Spinal cord (tissue), 10 donors: ENCODE measurements around the gene TDRD15. TPM values are rescaled to one million over a fixed set of nuclear protein-coding genes. Genes with fewer than 3 reads are reported as not detected.
A peak's percentile ranks its signal among the peaks of the same experiment; 100 is the strongest.

Source experiments
- DNase-seq, 6 donors: peaks; one replicate each; pipeline versions ENCODE4 v3.0.0 to v3.0.0-alpha.2; 2013 to 2015; ENCODE audit warnings: low spot score in 6 of 6, low read depth in 4 of 6
- H3K27ac ChIP-seq: one replicate; pipeline ENCODE4 v1.5.1; 2013; ENCODE audit warnings: low read depth, low read length, control low read depth
- H3K27me3 ChIP-seq: one replicate; pipeline ENCODE4 v1.6.1; 2013; ENCODE audit warnings: low read length; ENCODE audit not compliant: control insufficient read depth, insufficient read depth
- H3K36me3 ChIP-seq: one replicate; pipeline ENCODE4 v1.6.1; 2013; ENCODE audit warnings: low read length; ENCODE audit not compliant: control insufficient read depth, insufficient read depth
- H3K4me1 ChIP-seq: one replicate; pipeline ENCODE4 v1.6.1; 2013; ENCODE audit warnings: low read length; ENCODE audit not compliant: control insufficient read depth, insufficient read depth
- H3K4me3 ChIP-seq: one replicate; pipeline ENCODE4 v1.5.1; 2013; ENCODE audit warnings: low read depth, low read length, control low read depth
- H3K9me3 ChIP-seq: one replicate; pipeline ENCODE4 v1.6.1; 2013; ENCODE audit warnings: low read length; ENCODE audit not compliant: control insufficient read depth, insufficient read depth
- WGBS: methylation state at CpG from one replicate; pipeline ENCODE4 v1.1.5; 2013; ENCODE audit warnings: missing lambda C conversion rate; ENCODE audit not compliant: insufficient coverage; 5-methylcytosine and 5-hydroxymethylcytosine counted together
- polyA plus RNA-seq, 2 donors: library from polyadenylated mRNA; unstranded; fragments of 120-200 nt; gene quantifications; one replicate each; pipeline ENCODE4 v1.2.1, GENCODE V29; 2013; ENCODE audit not compliant: insufficient read length in 2 of 2
- total RNA-seq, 2 donors: library from RNA; depleted of rRNA in 1 of 2; stranded (reverse); fragments of 120-200 nt in 1 of 2; fragments of >200 nt in 1 of 2; gene quantifications; one replicate each; pipeline versions ENCODE4 v1.2.3 to v1.2.4, GENCODE V29; 2013 to 2014
- donor health status: healthy.

TDRD15 gene
- total and polyA plus RNA-seq, 4 donors: 0.08 to 1.4 (median 0.34) TPM

DNA sequence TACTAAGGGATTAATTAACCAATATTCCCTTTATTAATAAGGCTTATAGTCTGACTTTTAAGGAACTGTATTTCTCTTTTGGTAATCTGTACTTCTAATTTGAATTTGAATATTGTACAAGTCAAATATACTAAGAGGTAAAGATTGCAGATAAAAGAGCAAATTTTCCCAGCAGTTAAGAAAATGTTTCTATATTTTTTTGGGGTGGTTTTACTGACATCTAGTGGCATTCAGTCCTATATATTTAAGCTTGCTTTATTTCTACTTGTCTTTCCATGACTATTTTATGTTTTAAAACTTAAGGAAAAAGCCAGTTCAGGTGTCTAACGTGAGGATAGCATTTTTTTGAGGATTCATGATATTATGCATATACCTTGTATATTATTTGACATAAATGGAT, 41.6 kb downstream of the TDRD15 start:
- H3K4me1 ChIP-seq: no peaks in the 10 kb centered on the region
- H3K4me3 ChIP-seq: no peak overlapping the region
- DNase-seq: peak in 3 of 6 donors; percentile 4 to 70 (median 20)
- WGBS: no CpG with 5 or more reads among the region's 1 CpG
- no peak overlapping the region for H3K27ac ChIP-seq
- no peaks in the 10 kb centered on the region for H3K9me3 ChIP-seq
- H3K36me3 ChIP-seq: no peaks in the 10 kb centered on the region
- no peaks in the 10 kb centered on the region for H3K27me3 ChIP-seq

DNA sequence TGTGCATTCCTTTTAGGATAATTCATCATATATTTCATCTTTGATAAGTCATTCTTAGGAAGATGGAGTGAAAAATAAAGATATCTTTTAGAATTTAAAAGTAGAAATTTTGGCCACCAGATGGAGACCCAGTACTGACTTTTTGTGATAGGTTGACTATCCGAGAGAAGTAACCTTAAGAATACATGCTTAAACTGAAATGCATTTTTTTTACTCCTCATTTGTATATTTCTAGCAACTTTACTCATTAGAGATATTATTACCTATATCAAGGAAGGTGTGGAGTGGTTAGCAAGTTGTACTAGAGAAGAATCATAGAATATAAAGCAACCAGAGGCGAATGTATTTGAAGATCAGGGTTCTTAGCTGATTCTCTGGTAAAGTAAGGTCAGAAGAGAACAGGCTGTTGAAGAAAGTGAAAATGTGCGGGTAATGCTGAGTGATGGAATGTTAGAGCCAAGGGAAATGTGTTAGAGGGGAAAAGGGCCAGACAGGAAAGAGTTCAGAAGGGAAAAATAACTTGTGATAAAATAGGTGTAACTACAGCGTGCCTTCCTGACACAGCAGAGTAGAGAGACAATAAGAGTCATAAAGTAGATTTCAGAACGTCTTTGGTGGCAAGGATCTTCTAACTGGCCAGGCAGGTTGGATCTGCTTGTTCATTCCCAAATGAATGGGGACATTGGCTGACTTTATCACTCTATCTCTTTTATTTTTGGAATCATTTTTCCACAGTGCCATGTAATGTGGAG, 52.3 kb downstream of the TDRD15 start:
- peak; percentile 24 to 91 (median 30) for DNase-seq
- Histone ChIP-seq H3K9me3 (no peaks in the 10 kb centered on the region), H3K27me3 (no peaks in the 10 kb centered on the region), H3K4me1 (no peaks in the 10 kb centered on the region), H3K36me3 (no peaks in the 10 kb centered on the region), H3K4me3 (no peak overlapping the region), H3K27ac (no peak overlapping the region)
- WGBS: 70% methylated on average over 3 of the region's 5 CpGs

DNA sequence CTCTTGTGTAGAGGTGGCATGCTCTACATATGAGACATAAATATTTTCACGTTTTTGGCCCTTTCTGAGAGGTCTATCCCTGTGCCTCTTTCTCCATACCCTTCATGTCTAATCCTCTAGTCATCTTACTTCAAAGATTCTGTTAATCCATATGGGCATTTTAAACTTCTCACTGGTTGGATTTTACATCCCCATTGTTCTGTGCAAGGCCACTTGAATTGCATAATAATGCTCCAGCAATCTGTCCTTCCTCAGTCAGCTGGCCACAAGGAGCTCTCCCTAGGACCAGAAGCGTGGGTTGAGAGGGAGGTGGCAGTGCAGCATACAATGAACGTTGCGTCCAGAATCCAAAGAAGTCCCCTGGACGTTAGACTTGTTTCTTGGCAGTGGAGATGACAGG, 58.2 kb downstream of the TDRD15 start:
- Histone ChIP-seq H3K27ac (no peak overlapping the region), H3K36me3 (no peaks in the 10 kb centered on the region), H3K4me3 (no peak overlapping the region), H3K4me1 (no peaks in the 10 kb centered on the region), H3K27me3 (no peaks in the 10 kb centered on the region), H3K9me3 (no peaks in the 10 kb centered on the region)
- 88% methylated on average over 4 of the region's 5 CpGs for WGBS
- no peak for DNase-seq

DNA sequence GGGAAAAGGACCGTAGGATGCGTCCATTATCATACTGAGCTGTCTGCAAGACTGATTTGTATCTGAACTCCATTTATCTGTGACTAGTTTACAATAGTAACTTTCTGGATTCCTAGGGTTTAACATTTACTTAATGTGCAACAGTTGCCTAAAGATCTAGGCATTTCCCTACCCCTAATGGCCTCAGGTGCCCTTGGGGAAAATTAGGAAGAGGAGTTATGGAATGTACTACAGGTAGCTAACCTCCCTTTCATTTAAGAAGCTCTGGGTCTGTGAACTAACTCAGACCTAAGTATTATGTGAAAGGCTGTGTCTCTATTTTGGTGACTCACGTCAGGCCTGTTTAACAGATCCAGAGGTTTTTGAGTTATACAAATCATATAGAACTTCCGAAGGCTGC, 59.5 kb downstream of the TDRD15 start:
- Histone ChIP-seq H3K27ac (no peak overlapping the region), H3K27me3 (no peaks in the 10 kb centered on the region), H3K4me1 (no peaks in the 10 kb centered on the region), H3K9me3 (no peaks in the 10 kb centered on the region), H3K4me3 (no peak overlapping the region), H3K36me3 (no peaks in the 10 kb centered on the region)
- DNase-seq: no peak
- 0% methylated on average over 1 of the region's 4 CpGs for WGBS

DNA sequence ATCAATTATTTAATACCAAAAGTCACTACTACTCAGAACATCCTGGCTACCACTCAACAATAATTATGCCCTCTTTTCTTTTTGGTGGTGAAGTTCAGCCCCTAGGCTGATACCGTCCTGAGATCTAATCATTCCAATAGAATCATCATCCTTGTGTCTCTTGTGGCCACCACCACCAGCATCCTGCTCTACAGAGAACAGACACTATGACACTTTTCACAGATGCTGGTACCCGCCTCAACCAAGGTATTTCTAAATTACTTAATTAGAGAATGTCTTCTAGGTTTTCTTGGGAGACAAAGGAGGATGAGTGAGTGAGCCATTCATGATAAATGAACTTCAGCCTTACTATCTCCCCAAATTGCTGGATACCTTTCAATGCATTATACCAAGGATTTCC, 60.0 kb downstream of the TDRD15 start:
- WGBS: 100% methylated on average over 1 of the region's 2 CpGs
- DNase-seq: no peak
- Histone ChIP-seq H3K27me3 (no peaks in the 10 kb centered on the region), H3K9me3 (no peaks in the 10 kb centered on the region), H3K27ac (no peak overlapping the region), H3K4me3 (no peak overlapping the region), H3K36me3 (no peaks in the 10 kb centered on the region), H3K4me1 (no peaks in the 10 kb centered on the region)

DNA sequence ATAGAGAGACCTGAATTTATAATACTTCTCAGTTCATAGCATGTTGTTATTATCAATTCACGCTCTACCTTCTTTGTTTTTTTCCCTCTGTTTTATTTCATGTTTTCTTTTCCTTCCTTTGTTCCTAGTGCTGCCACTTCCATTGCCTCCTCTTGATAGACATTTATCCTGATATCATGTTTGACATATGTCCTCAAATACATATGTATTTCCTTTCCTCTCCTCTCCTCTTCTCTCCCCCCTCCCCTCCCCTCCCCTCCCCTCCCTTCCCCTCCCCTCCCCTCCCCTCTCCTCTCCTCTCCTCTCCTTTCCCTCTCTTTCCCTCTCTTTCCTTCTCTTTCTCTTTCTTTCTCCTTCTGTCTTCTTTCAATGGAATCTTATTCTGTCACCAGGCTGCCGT, 67.8 kb downstream of the TDRD15 start:
- H3K27ac ChIP-seq: no peak overlapping the region
- no peak overlapping the region for H3K4me3 ChIP-seq
- H3K27me3 ChIP-seq: no peaks in the 10 kb centered on the region
- H3K9me3 ChIP-seq: no peaks in the 10 kb centered on the region
- no peaks in the 10 kb centered on the region for H3K4me1 ChIP-seq
- WGBS: 96% methylated on average over 2 of the region's 2 CpGs
- no peaks in the 10 kb centered on the region for H3K36me3 ChIP-seq
- no peak for DNase-seq

Other genes starting within 250 kb of the TDRD15 start
- gene APOB, start 79.9 kb upstream of the TDRD15 start, total RNA-seq: 1 to 10 TPM in 1 of 2 donors, under 1 TPM in 1; 0.69 to 1.2 TPM
- under 1 TPM; 0.27 to 0.30 TPM for gene APOB, start 79.9 kb upstream of the TDRD15 start, polyA plus RNA-seq